Limb (tissue), 2 donors: Measurements from ENCODE around the gene UGT2A2.

Source experiments
- DNase-seq, 2 donors: peaks; one replicate each; pipeline ENCODE4 v3.0.0-alpha.2; 2016; ENCODE audit errors: extremely low spot score in 2 of 2

UGT2A2 gene

GRCh38 chr4:69576251-69576877 is 63.1 kb downstream of the UGT2A2 start:
- DNase-seq: no peak

GRCh38 chr4:69568787-69569186 is 70.7 kb downstream of the UGT2A2 start:
- no peak for DNase-seq

GRCh38 chr4:69563424-69563823 is 76.0 kb downstream of the UGT2A2 start:
- DNase-seq: no peak

- DNase-seq: no peak
Observed at GRCh38 chr4:69549651-69550050, 89.8 kb downstream of the UGT2A2 start.

- DNase-seq: no peak
Observed at GRCh38 chr4:69546134-69546765, 93.2 kb downstream of the UGT2A2 start.
